Right atrium auricular region (tissue), 2 donors: ENCODE measurements around the gene ABHD6. TPM values are rescaled to one million over a fixed set of nuclear protein-coding genes. Genes with fewer than 3 reads are reported as not detected.

Experiments used
- DNase-seq: peaks from one replicate; pipeline ENCODE4 v3.0.0-alpha.2; 2019; ENCODE audit warnings: low spot score
- H3K27ac ChIP-seq, 2 donors: fragments of 200-600 bp; sonication (generic); 1 replicate in 1 of 2; 2 replicates in 1 of 2; pipeline ENCODE4 v1.5.1; 2016 to 2019
- H3K27me3 ChIP-seq, 2 donors: fragments of 200-600 bp; sonication (generic); one replicate each; pipeline versions ENCODE4 v1.5.1 to v1.6.0; 2017 to 2019
- H3K36me3 ChIP-seq: fragments of 200-600 bp; sonication (generic); one replicate; pipeline ENCODE4 v1.5.1; 2016
- H3K4me1 ChIP-seq, 2 donors: fragments of 200-600 bp; sonication (generic); one replicate each; pipeline versions ENCODE4 v1.5.1 to v1.6.0; 2017 to 2019
- H3K4me3 ChIP-seq, 2 donors: fragments of 200-600 bp; sonication (generic); 1 replicate in 1 of 2; 2 replicates in 1 of 2; pipeline ENCODE4 v1.5.1; 2017 to 2019; ENCODE audit warnings: mild to moderate bottlenecking in 1 of 2, moderate library complexity in 1 of 2
- H3K9me3 ChIP-seq, 2 donors: fragments of 200-600 bp; sonication (generic); one replicate each; pipeline ENCODE4 v1.5.1; 2019
- CTCF ChIP-seq, 2 donors: fragments of 200-600 bp; sonication (generic); IDR thresholded peaks; one replicate each; pipeline ENCODE4 v1.5.1; 2019; ENCODE audit warnings: antibody characterized with exemption in 2 of 2
- total RNA-seq, 2 donors: library from RNA; depleted of rRNA; stranded (reverse); fragments of >200 nt; gene quantifications; one replicate each; pipeline ENCODE4 v1.1.0, GENCODE V29; 2016

The ABHD6 gene
- total RNA-seq, 2 donors from 2014 or later: 11.3 to 13.8 TPM

GRCh38 chr3:58234516-58234931 is 3.1 kb upstream of the ABHD6 start:
- no peak for DNase-seq
- Histone ChIP-seq H3K4me1 (peaks cover 0 to 17% of the 10 kb centered on the region in 2 donors), H3K4me3 (no peak overlapping the region), H3K9me3 (no peaks in the 10 kb centered on the region), H3K36me3 (no peaks in the 10 kb centered on the region), H3K27me3 (no peaks in the 10 kb centered on the region), H3K27ac (no peak overlapping the region)
- TF ChIP-seq CTCF (IDR thresholded peaks at IDR 0.05): no peak

GRCh38 chr3:58235970-58236369 is 1.6 kb upstream of the ABHD6 start:
- H3K4me3 ChIP-seq: no peak overlapping the region
- no peaks in the 10 kb centered on the region for H3K27me3 ChIP-seq
- TF ChIP-seq CTCF (IDR thresholded peaks at IDR 0.05): no peak
- no peaks in the 10 kb centered on the region for H3K9me3 ChIP-seq
- no peak overlapping the region for H3K27ac ChIP-seq
- peaks cover 0 to 17% of the 10 kb centered on the region in 2 donors for H3K4me1 ChIP-seq
- no peaks in the 10 kb centered on the region for H3K36me3 ChIP-seq
- DNase-seq: no peak

GRCh38 chr3:58236527-58237237 is 910 bp upstream of the ABHD6 start:
- Histone ChIP-seq H3K9me3 (no peaks in the 10 kb centered on the region), H3K4me3 (peak overlapping the region; percentile 74 to 94), H3K4me1 (peaks cover 0 to 24% of the 10 kb centered on the region in 2 donors), H3K27me3 (no peaks in the 10 kb centered on the region), H3K27ac (peak overlapping the region; percentile 85 to 87), H3K36me3 (no peaks in the 10 kb centered on the region)
- TF ChIP-seq CTCF (IDR thresholded peaks at IDR 0.05): no peak
- no peak for DNase-seq

GRCh38 chr3:58237941-58238681 is 519 bp downstream of the ABHD6 start:
- no peak for TF ChIP-seq CTCF (IDR thresholded peaks at IDR 0.05)
- Histone ChIP-seq H3K4me3 (peak overlapping the region; percentile 74 to 94), H3K27me3 (no peaks in the 10 kb centered on the region), H3K9me3 (no peaks in the 10 kb centered on the region), H3K4me1 (peaks cover 0 to 30% of the 10 kb centered on the region in 2 donors), H3K36me3 (no peaks in the 10 kb centered on the region), H3K27ac (peak overlapping the region; percentile 85 to 87)
- peak; percentile 71 for DNase-seq

GRCh38 chr3:58238830-58239229 is 1.2 kb downstream of the ABHD6 start:
- Histone ChIP-seq H3K27me3 (no peaks in the 10 kb centered on the region), H3K9me3 (no peaks in the 10 kb centered on the region), H3K4me1 (peaks cover 0 to 30% of the 10 kb centered on the region in 2 donors), H3K27ac (peak overlapping the region; percentile 85 to 87), H3K36me3 (no peaks in the 10 kb centered on the region), H3K4me3 (peak overlapping the region; percentile 74 to 94)
- DNase-seq: no peak
- no peak for TF ChIP-seq CTCF (IDR thresholded peaks at IDR 0.05)
